ENCODE measurements around the gene MYLK. TPM values are rescaled to one million over a fixed set of nuclear protein-coding genes. Genes with fewer than 3 reads are reported as not detected.

Gene MYLK
- total and polyA plus RNA-seq, 9 of the 15 experiments (the other 6 are each of a cell fraction or from before 2014, with no cell fraction given) = 0.11 to 0.53 (median 0.18) TPM; not detected in 2

DNA sequence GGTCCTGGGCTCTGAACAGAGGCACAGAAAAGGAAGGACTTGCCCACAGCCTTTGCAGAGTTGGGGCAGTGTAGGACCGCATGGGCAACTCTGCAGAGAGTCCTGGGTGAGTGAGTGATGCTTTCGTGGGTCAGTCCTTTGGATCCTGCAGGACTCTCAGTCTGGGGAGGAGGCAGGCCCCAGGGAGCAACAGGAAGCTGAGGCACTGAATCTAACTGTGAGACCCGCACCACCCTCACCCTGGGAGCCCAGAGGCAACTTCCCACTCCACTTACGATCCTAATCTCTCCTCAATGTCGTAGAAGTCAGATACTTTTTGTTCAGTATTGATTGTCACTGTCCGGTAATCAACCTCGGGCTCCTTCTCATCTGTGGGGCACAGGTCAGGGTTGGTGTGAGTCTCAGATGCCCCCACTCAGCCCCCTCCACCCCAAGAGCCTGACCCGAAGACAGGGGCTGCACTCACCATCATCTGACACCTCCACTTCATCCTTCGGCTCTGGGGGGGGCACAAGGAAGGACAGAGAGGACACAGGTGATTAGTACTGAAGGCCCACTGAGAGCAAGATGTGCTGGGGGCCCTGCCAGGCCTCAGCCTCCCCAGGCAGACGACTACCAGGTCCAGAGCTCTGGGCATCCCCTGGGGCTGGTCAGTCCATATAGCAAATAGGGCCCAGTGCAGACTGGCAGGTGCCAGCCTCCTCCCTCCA is 235.3 kb downstream of the MYLK start:
- Histone ChIP-seq H3K9me1 (ENCODE audit: control insufficient read depth, insufficient read depth, low read length) (no peaks in the 10 kb centered on the region), H3K79me2 (ENCODE audit: control insufficient read depth, insufficient read depth, low read length) (no peaks in the 10 kb centered on the region), H2AFZ (ENCODE audit: low read depth, low read length) (no peak overlapping the region), H3K9ac (ENCODE audit: insufficient read depth in 1 of 2, low read depth in 2 of 2, low read length in 2 of 2) (no peak overlapping the region), H3K27ac (ENCODE audit: extremely low read depth, low read depth, low read length) (no peak overlapping the region), H3K4me3 (no peak overlapping the region), H4K20me1 (replicated peaks; ENCODE audit: control insufficient read depth, insufficient read depth, low read length) (peaks cover 7% of the 10 kb centered on the region; the same call in 1 of the 2 replicates), H3K9me3 (replicated peaks; ENCODE audit: control insufficient read depth, insufficient read depth, low read depth, low read length) (no peaks in the 10 kb centered on the region), H3K27me3 (ENCODE audit: control insufficient read depth in 2 of 2, insufficient read depth in 2 of 2, low read length in 2 of 2) (peaks cover 2 to 22% of the 10 kb centered on the region in 2 experiments; a peak in 3 of 5 replicates), H3K4me1 (replicated peaks in 1 of 2; ENCODE audit: control insufficient read depth in 2 of 2, insufficient read depth in 2 of 2, low read length in 2 of 2) (no peaks in the 10 kb centered on the region), H3K36me3 (ENCODE audit: control insufficient read depth, insufficient read depth, low read length) (no peaks in the 10 kb centered on the region), H3K4me2 (ENCODE audit: insufficient read depth, low read length) (no peak overlapping the region)
- TF ChIP-seq E2F3 (CRISPR knock-in tag; IDR thresholded peaks at IDR 0.05) (no peak), NFXL1 (CRISPR knock-in tag; IDR thresholded peaks at IDR 0.05) (no peak), CCAR2 (IDR thresholded peaks at IDR 0.05; ENCODE audit: low read depth, low read length) (no peak)
- ChIA-PET CTCF (ENCODE audit: low intra/inter-chr PET ratio) (no interaction called here), POLR2A (no interaction called here)
- no TSS peak for BruUV-seq (replicated peaks)
- in situ Hi-C loops (cut with MboI) (no loop called here), intact Hi-C loops (cut with micrococcal nuclease) (loop anchor here (10.0 kb wide), 1 partner anchor 316 kb away; the partner anchor contains the start of gene CCDC14)
- 0% methylated on average over 9 of the region's 10 CpGs for WGBS (ENCODE audit: insufficient coverage, low coverage, missing lambda C conversion rate)
- DNase-seq (ENCODE audit: extremely low read depth in 1 of 4, low spot score in 3 of 4) (no peak), FAIRE-seq (no peak), ATAC-seq (no peak)

DNA sequence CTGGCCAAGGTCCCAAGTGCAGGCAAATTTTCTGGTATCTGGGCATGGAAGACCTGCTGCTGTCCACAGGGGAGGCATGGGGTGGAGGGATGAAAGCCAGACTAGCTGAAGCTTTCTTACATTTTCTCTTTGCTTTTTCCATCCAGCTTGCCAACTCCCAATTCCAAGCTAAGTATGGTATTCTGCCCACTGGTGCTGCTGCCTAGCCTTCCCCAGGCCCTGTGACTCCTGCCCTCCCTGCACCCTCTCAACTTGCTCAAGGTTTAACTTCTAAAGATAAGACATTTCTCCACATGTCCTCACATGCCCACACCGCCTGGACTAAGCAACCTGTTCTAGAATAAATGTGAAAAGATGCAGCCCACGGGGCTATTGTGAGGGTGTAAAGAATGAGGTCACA is 239.8 kb downstream of the MYLK start:
- CTCF ChIA-PET (ENCODE audit: low intra/inter-chr PET ratio) = no interaction called here
- BruUV-seq (replicated peaks) = no TSS peak
- TF ChIP-seq, protein P1, sequence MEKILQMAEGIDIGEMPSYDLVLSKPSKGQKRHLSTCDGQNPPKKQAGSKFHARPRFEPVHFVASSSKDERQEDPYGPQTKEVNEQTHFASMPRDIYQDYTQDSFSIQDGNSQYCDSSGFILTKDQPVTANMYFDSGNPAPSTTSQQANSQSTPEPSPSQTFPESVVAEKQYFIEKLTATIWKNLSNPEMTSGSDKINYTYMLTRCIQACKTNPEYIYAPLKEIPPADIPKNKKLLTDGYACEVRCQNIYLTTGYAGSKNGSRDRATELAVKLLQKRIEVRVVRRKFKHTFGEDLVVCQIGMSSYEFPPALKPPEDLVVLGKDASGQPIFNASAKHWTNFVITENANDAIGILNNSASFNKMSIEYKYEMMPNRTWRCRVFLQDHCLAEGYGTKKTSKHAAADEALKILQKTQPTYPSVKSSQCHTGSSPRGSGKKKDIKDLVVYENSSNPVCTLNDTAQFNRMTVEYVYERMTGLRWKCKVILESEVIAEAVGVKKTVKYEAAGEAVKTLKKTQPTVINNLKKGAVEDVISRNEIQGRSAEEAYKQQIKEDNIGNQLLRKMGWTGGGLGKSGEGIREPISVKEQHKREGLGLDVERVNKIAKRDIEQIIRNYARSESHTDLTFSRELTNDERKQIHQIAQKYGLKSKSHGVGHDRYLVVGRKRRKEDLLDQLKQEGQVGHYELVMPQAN (IDR thresholded peaks at IDR 0.05; ENCODE audit: borderline replicate concordance) = no peak
- no peak for TF ChIP-seq ELF2 (CRISPR knock-in tag; IDR thresholded peaks at IDR 0.05)
- TF ChIP-seq POLR2H (tag; IDR thresholded peaks at IDR 0.05; ENCODE audit: low read depth) = no peak
- TF ChIP-seq NFRKB (IDR thresholded peaks at IDR 0.05; ENCODE audit: low read depth) = no peak
- TF ChIP-seq FOS (IDR thresholded peaks at IDR 0.05; ENCODE audit: extremely low read depth, insufficient read length) = no peak
- TF ChIP-seq, protein P2, sequence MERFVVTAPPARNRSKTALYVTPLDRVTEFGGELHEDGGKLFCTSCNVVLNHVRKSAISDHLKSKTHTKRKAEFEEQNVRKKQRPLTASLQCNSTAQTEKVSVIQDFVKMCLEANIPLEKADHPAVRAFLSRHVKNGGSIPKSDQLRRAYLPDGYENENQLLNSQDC (CRISPR knock-in tag; IDR thresholded peaks at IDR 0.05) = no peak
- TF ChIP-seq ATF7 (IDR thresholded peaks at IDR 0.05) = no peak
- TF ChIP-seq FOXP1 (CRISPR knock-in tag; IDR thresholded peaks at IDR 0.05) = no peak
- TF ChIP-seq RB1 (IDR thresholded peaks at IDR 0.05; ENCODE audit: low read depth) = no peak
- no peak for TF ChIP-seq PTBP1 (IDR thresholded peaks at IDR 0.05; ENCODE audit: low read depth, low read length)
- TF ChIP-seq, protein P3, sequence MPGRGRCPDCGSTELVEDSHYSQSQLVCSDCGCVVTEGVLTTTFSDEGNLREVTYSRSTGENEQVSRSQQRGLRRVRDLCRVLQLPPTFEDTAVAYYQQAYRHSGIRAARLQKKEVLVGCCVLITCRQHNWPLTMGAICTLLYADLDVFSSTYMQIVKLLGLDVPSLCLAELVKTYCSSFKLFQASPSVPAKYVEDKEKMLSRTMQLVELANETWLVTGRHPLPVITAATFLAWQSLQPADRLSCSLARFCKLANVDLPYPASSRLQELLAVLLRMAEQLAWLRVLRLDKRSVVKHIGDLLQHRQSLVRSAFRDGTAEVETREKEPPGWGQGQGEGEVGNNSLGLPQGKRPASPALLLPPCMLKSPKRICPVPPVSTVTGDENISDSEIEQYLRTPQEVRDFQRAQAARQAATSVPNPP (IDR thresholded peaks at IDR 0.05; ENCODE audit: borderline replicate concordance, insufficient read depth, insufficient read length) = no peak

More for the DNA sequence above, 239.8 kb downstream of the MYLK start:
- POLR2A ChIA-PET = no interaction called here
- ATAC-seq (no peak), FAIRE-seq (no peak), DNase-seq (ENCODE audit: extremely low read depth in 1 of 4, low spot score in 3 of 4) (no peak)
- no peaks in the 10 kb centered on the region for H3K36me3 ChIP-seq (ENCODE audit: control insufficient read depth, insufficient read depth, low read length)
- peaks cover 0 to 3% of the 10 kb centered on the region in 2 experiments; a peak in 1 of 5 replicates for H3K4me1 ChIP-seq (replicated peaks in 1 of 2; ENCODE audit: control insufficient read depth in 2 of 2, insufficient read depth in 2 of 2, low read length in 2 of 2)
- 5% methylated on average over 2 of the region's 2 CpGs for WGBS (ENCODE audit: insufficient coverage, low coverage, missing lambda C conversion rate)
- H3K9me1 ChIP-seq (ENCODE audit: control insufficient read depth, insufficient read depth, low read length) = no peaks in the 10 kb centered on the region
- H3K9me3 ChIP-seq (replicated peaks; ENCODE audit: control insufficient read depth, insufficient read depth, low read depth, low read length) = no peaks in the 10 kb centered on the region
- no peak overlapping the region for H3K9ac ChIP-seq (ENCODE audit: insufficient read depth in 1 of 2, low read depth in 2 of 2, low read length in 2 of 2)
- H3K4me2 ChIP-seq (ENCODE audit: insufficient read depth, low read length) = no peak overlapping the region
- intact Hi-C loops (cut with micrococcal nuclease) = loop anchor here (10.0 kb wide), 1 partner anchor 320 kb away; the partner anchor contains the start of gene CCDC14
- H4K20me1 ChIP-seq (replicated peaks; ENCODE audit: control insufficient read depth, insufficient read depth, low read length) = no peaks in the 10 kb centered on the region
- H3K4me3 ChIP-seq = no peak overlapping the region
- no peak overlapping the region for H2AFZ ChIP-seq (ENCODE audit: low read depth, low read length)
- in situ Hi-C loops (cut with MboI) = no loop called here
- peaks cover 2 to 22% of the 10 kb centered on the region in 2 experiments; a peak in 3 of 5 replicates for H3K27me3 ChIP-seq (ENCODE audit: control insufficient read depth in 2 of 2, insufficient read depth in 2 of 2, low read length in 2 of 2)
- no peak overlapping the region for H3K27ac ChIP-seq (ENCODE audit: extremely low read depth, low read depth, low read length)
- no peaks in the 10 kb centered on the region for H3K79me2 ChIP-seq (ENCODE audit: control insufficient read depth, insufficient read depth, low read length)

Data from K562 (cell line).